WTC11 (cell line): ENCODE measurements around the gene CAMK2B.

Experiments used
- ATF3 ChIP-seq: sonication (generic); formaldehyde crosslinking; conservative IDR thresholded peaks from 2 replicates; pipeline ENCODE4 v1.8.1; 2022; ENCODE audit warnings: mild to moderate bottlenecking, missing genetic modification reagents
- CDX4 ChIP-seq: fragments of 250-450 bp; sonication (Bioruptor Pico); IDR thresholded peaks from 2 replicates; pipeline ENCODE4 v1.9.0; 2021; ENCODE audit warnings: moderate library complexity, mild to moderate bottlenecking, inconsistent platforms, borderline replicate concordance
- CREB1 ChIP-seq: sonication (generic); formaldehyde crosslinking; IDR thresholded peaks from 2 replicates; pipeline ENCODE4 v1.8.0; 2023; ENCODE audit warnings: mild to moderate bottlenecking, missing genetic modification reagents
- CREM ChIP-seq: sonication (generic); formaldehyde crosslinking; IDR thresholded peaks from 2 replicates; pipeline ENCODE4 v1.8.1; 2022; ENCODE audit warnings: mild to moderate bottlenecking, missing genetic modification reagents, moderate library complexity
- CTCF ChIP-seq: fragments of 200-600 bp; IDR thresholded peaks from 2 replicates; pipeline ENCODE4 v1.8.0; 2022; ENCODE audit warnings: antibody characterized with exemption
- E2F1 ChIP-seq: sonication (generic); formaldehyde crosslinking; IDR thresholded peaks from 2 replicates; pipeline ENCODE4 v1.8.0; 2022; ENCODE audit warnings: mild to moderate bottlenecking, missing genetic modification reagents
- E2F4 ChIP-seq: sonication (generic); formaldehyde crosslinking; IDR thresholded peaks from 2 replicates; pipeline ENCODE4 v1.8.1; 2022; ENCODE audit warnings: low read depth, mild to moderate bottlenecking, moderate library complexity, missing genetic modification reagents, borderline replicate concordance
- FOXK1 ChIP-seq: sonication (generic); formaldehyde crosslinking; IDR thresholded peaks from 2 replicates; pipeline ENCODE4 v1.8.0; 2022; ENCODE audit warnings: mild to moderate bottlenecking, moderate library complexity, missing genetic modification reagents
- HMGA2 ChIP-seq: fragments of 250-450 bp; sonication (Bioruptor Pico); IDR thresholded peaks from 2 replicates; pipeline ENCODE4 v1.4.0; 2021; ENCODE audit warnings: mild to moderate bottlenecking, moderate library complexity
- PRDM15 ChIP-seq: sonication (generic); formaldehyde crosslinking; IDR thresholded peaks from 2 replicates; pipeline ENCODE4 v1.8.0; 2022; ENCODE audit warnings: missing genetic modification reagents
- SP1 ChIP-seq: sonication (generic); formaldehyde crosslinking; conservative IDR thresholded peaks from 2 replicates; pipeline ENCODE4 v1.8.1; 2022; ENCODE audit warnings: missing genetic modification reagents
- TCF7 ChIP-seq: sonication (generic); formaldehyde crosslinking; IDR thresholded peaks from 2 replicates; pipeline ENCODE4 v1.8.0; 2022; ENCODE audit warnings: mild to moderate bottlenecking, low read depth, missing genetic modification reagents, moderate library complexity
- USF2 ChIP-seq: sonication (generic); formaldehyde crosslinking; IDR thresholded peaks from 2 replicates; pipeline ENCODE4 v1.8.1; 2023; ENCODE audit warnings: mild to moderate bottlenecking, missing genetic modification reagents, moderate library complexity

- TF ChIP-seq ATF3 (CRISPR knock-in tag), result no peak
- TF ChIP-seq CTCF, result no peak
- TF ChIP-seq CREM (CRISPR knock-in tag), result no peak
- TF ChIP-seq CREB1 (CRISPR knock-in tag), result no peak
- no peak for TF ChIP-seq HMGA2 (CRISPR knock-in tag)
- no peak for TF ChIP-seq E2F1 (CRISPR knock-in tag)
- TF ChIP-seq PRDM15 (CRISPR knock-in tag), result no peak
- TF ChIP-seq CDX4 (CRISPR knock-in tag), result no peak
- TF ChIP-seq TCF7 (CRISPR knock-in tag), result no peak
- TF ChIP-seq SP1, result no peak
- TF ChIP-seq FOXK1 (CRISPR knock-in tag), result no peak
- no peak for TF ChIP-seq E2F4 (CRISPR knock-in tag)
- no peak for TF ChIP-seq USF2 (CRISPR knock-in tag)
Observed at GRCh38 chr7:44213206-44213876, 112.1 kb downstream of the CAMK2B start.
